Type B pancreatic cell (in vitro differentiated cells): ENCODE measurements around the gene ARF3. TPM values are rescaled to one million over a fixed set of nuclear protein-coding genes. Genes with fewer than 3 reads are reported as not detected.

ENCODE experiments used
- DNase-seq: peaks from one replicate; pipeline ENCODE4 v3.0.0; 2021; ENCODE audit warnings: mixed read lengths; ENCODE audit not compliant: unreplicated experiment; ENCODE audit errors: extremely low spot score
- H3K27ac Mint-ChIP-seq: 2 replicates; pipeline ENCODE4 v1.8.0; 2021; ENCODE audit warnings: mild to moderate bottlenecking, mixed read lengths
- H3K27me3 Mint-ChIP-seq: 2 replicates; pipeline ENCODE4 v1.8.0; 2021; ENCODE audit warnings: mixed read lengths
- H3K36me3 Mint-ChIP-seq: 2 replicates; pipeline ENCODE4 v1.8.0; 2021; ENCODE audit warnings: mixed read lengths
- H3K4me1 Mint-ChIP-seq: one replicate; pipeline ENCODE4 v1.8.0; 2021; ENCODE audit warnings: mixed read lengths; ENCODE audit not compliant: unreplicated experiment
- H3K4me3 Mint-ChIP-seq: 2 replicates; pipeline ENCODE4 v1.8.0; 2021; ENCODE audit warnings: mild to moderate bottlenecking, mixed read lengths
- H3K9me3 Mint-ChIP-seq: 2 replicates; pipeline ENCODE4 v1.8.0; 2021; ENCODE audit warnings: mixed read lengths
- total RNA-seq: library from RNA; stranded (reverse); gene quantifications from 2 replicates; pipeline ENCODE4 v1.2.1, GENCODE V29; 2021; ENCODE audit warnings: low replicate concordance
- TF ChIP-seq, protein P1 (sequence below): fragments of 200-600 bp; sonication (generic); conservative IDR thresholded peaks from 2 replicates; pipeline ENCODE4 v1.5.0; 2021; ENCODE audit warnings: antibody characterized with exemption, mild to moderate bottlenecking

Gene ARF3
- total RNA-seq, 1 donor from 2014 or later, result 161 TPM

GRCh38 chr12:48980389-48980952 is 23.2 kb upstream of the ARF3 start:
- Mint-ChIP-seq H3K4me1 (peaks cover 8% of the 10 kb centered on the region), H3K36me3 (no peaks in the 10 kb centered on the region), H3K4me3 (peak overlapping the region; percentile 78), H3K27me3 (peaks cover 97% of the 10 kb centered on the region), H3K27ac (peak overlapping the region; percentile 66), H3K9me3 (no peaks in the 10 kb centered on the region)
- TF ChIP-seq, protein P1, sequence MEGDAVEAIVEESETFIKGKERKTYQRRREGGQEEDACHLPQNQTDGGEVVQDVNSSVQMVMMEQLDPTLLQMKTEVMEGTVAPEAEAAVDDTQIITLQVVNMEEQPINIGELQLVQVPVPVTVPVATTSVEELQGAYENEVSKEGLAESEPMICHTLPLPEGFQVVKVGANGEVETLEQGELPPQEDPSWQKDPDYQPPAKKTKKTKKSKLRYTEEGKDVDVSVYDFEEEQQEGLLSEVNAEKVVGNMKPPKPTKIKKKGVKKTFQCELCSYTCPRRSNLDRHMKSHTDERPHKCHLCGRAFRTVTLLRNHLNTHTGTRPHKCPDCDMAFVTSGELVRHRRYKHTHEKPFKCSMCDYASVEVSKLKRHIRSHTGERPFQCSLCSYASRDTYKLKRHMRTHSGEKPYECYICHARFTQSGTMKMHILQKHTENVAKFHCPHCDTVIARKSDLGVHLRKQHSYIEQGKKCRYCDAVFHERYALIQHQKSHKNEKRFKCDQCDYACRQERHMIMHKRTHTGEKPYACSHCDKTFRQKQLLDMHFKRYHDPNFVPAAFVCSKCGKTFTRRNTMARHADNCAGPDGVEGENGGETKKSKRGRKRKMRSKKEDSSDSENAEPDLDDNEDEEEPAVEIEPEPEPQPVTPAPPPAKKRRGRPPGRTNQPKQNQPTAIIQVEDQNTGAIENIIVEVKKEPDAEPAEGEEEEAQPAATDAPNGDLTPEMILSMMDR, result peak; percentile 17
- no peak for DNase-seq

GRCh38 chr12:48979602-48980388 is 22.5 kb upstream of the ARF3 start:
- TF ChIP-seq, protein P1, result no peak
- Mint-ChIP-seq H3K4me3 (peak overlapping the region; percentile 78), H3K27me3 (peaks cover 97% of the 10 kb centered on the region), H3K9me3 (no peaks in the 10 kb centered on the region), H3K36me3 (no peaks in the 10 kb centered on the region), H3K4me1 (peaks cover 8% of the 10 kb centered on the region), H3K27ac (no peak overlapping the region)
- DNase-seq, result no peak

GRCh38 chr12:48978741-48979601 is 21.7 kb upstream of the ARF3 start:
- DNase-seq, result no peak
- Mint-ChIP-seq H3K27ac (peak overlapping the region; percentile 23), H3K27me3 (peaks cover 97% of the 10 kb centered on the region), H3K36me3 (no peaks in the 10 kb centered on the region), H3K4me3 (peak overlapping the region; percentile 78), H3K9me3 (no peaks in the 10 kb centered on the region), H3K4me1 (peaks cover 8% of the 10 kb centered on the region)
- TF ChIP-seq, protein P1, result no peak

- no peaks in the 10 kb centered on the region for H3K9me3 Mint-ChIP-seq
- H3K4me3 Mint-ChIP-seq, result peak within 1 kb of the TSS; percentile 78
- no peaks in the 10 kb centered on the region for H3K36me3 Mint-ChIP-seq
Measured at GRCh38 chr12:48978291-48978740, 21.0 kb upstream of the ARF3 start, which contains the start of gene WNT1. Gene WNT1, plus strand, starts transcription at chr12:48978322. Its CDS starts 329 bp downstream, at chr12:48978651.

More at GRCh38 chr12:48978291-48978740, 21.0 kb upstream of the ARF3 start, which contains the start of gene WNT1:
- peaks cover 97% of the 10 kb centered on the region for H3K27me3 Mint-ChIP-seq
- peaks cover 8% of the 10 kb centered on the region for H3K4me1 Mint-ChIP-seq
- DNase-seq, result no peak
- peak within 1 kb of the TSS; percentile 59 for H3K27ac Mint-ChIP-seq
- TF ChIP-seq, protein P1, result peak; percentile 63
